ENCODE data around the gene CCDC126.

Gene CCDC126

GRCh38 chr7:23607130-23607529, 9.9 kb downstream of the CCDC126 start:
- DNase-seq: peak in 1 of 2 experiments; percentile 34
- TF ChIP-seq GATA1 (IDR thresholded peaks at IDR 0.05; ENCODE audit: low read depth, low read length) (no peak), POLR2A (IDR thresholded peaks at IDR 0.05; ENCODE audit: low read length) (no peak)

- TF ChIP-seq GATA1 (IDR thresholded peaks at IDR 0.05; ENCODE audit: low read depth, low read length) (no peak), POLR2A (IDR thresholded peaks at IDR 0.05; ENCODE audit: low read length) (no peak)
- no peak for DNase-seq
These were observed 10.7 kb downstream of the CCDC126 start for GRCh38 chr7:23607866-23608265.

- no peak for DNase-seq
- TF ChIP-seq GATA1 (IDR thresholded peaks at IDR 0.05; ENCODE audit: low read depth, low read length) (no peak), POLR2A (IDR thresholded peaks at IDR 0.05; ENCODE audit: low read length) (no peak)
These were observed 18.1 kb downstream of the CCDC126 start for GRCh38 chr7:23615331-23615730.

GRCh38 chr7:23616593-23616992, 19.4 kb downstream of the CCDC126 start:
- no peak for TF ChIP-seq GATA1 (IDR thresholded peaks at IDR 0.05; ENCODE audit: low read depth, low read length)
- TF ChIP-seq POLR2A (IDR thresholded peaks at IDR 0.05; ENCODE audit: low read length): no peak
- no peak for DNase-seq

- DNase-seq: no peak
- TF ChIP-seq GATA1 (IDR thresholded peaks at IDR 0.05; ENCODE audit: low read depth, low read length) (no peak), POLR2A (IDR thresholded peaks at IDR 0.05; ENCODE audit: low read length) (no peak)
These were observed 20.3 kb downstream of the CCDC126 start for GRCh38 chr7:23617482-23617881.

- no peak for TF ChIP-seq GATA1 (IDR thresholded peaks at IDR 0.05; ENCODE audit: low read depth, low read length)
- TF ChIP-seq POLR2A (IDR thresholded peaks at IDR 0.05; ENCODE audit: low read length): no peak
- DNase-seq: no peak
These were observed 21.1 kb downstream of the CCDC126 start for GRCh38 chr7:23618241-23618640.

- no peak for DNase-seq
- TF ChIP-seq GATA1 (IDR thresholded peaks at IDR 0.05; ENCODE audit: low read depth, low read length) (no peak), POLR2A (IDR thresholded peaks at IDR 0.05; ENCODE audit: low read length) (no peak)
These were observed 22.0 kb downstream of the CCDC126 start for GRCh38 chr7:23619141-23619540.

- DNase-seq: no peak
These were observed 25.3 kb downstream of the CCDC126 start for GRCh38 chr7:23622506-23622925.

GRCh38 chr7:23628370-23628769, 31.2 kb downstream of the CCDC126 start:
- no peak for DNase-seq
- TF ChIP-seq POLR2A (IDR thresholded peaks at IDR 0.05; ENCODE audit: low read length): no peak
- TF ChIP-seq GATA1 (IDR thresholded peaks at IDR 0.05; ENCODE audit: low read depth, low read length): no peak

More at GRCh38 chr7:23622506-23622925, 25.3 kb downstream of the CCDC126 start:
- no peak for TF ChIP-seq POLR2A (IDR thresholded peaks at IDR 0.05; ENCODE audit: low read length)
- no peak for TF ChIP-seq GATA1 (IDR thresholded peaks at IDR 0.05; ENCODE audit: low read depth, low read length)

GRCh38 chr7:23633417-23633816, 36.2 kb downstream of the CCDC126 start:
- TF ChIP-seq POLR2A (IDR thresholded peaks at IDR 0.05; ENCODE audit: low read length) (no peak), GATA1 (IDR thresholded peaks at IDR 0.05; ENCODE audit: low read depth, low read length) (no peak)

GRCh38 chr7:23645822-23646221, 48.6 kb downstream of the CCDC126 start:
- TF ChIP-seq POLR2A (IDR thresholded peaks at IDR 0.05; ENCODE audit: low read length): no peak
- no peak for TF ChIP-seq GATA1 (IDR thresholded peaks at IDR 0.05; ENCODE audit: low read depth, low read length)
- DNase-seq: no peak

More at GRCh38 chr7:23633417-23633816, 36.2 kb downstream of the CCDC126 start:
- no peak for DNase-seq

GRCh38 chr7:23653942-23654341, 56.8 kb downstream of the CCDC126 start:
- no peak for DNase-seq
- no peak for TF ChIP-seq POLR2A (IDR thresholded peaks at IDR 0.05; ENCODE audit: low read length)
- no peak for TF ChIP-seq GATA1 (IDR thresholded peaks at IDR 0.05; ENCODE audit: low read depth, low read length)

- DNase-seq: peak; percentile 46 to 64
- TF ChIP-seq POLR2A (IDR thresholded peaks at IDR 0.05; ENCODE audit: low read length): no peak
- TF ChIP-seq GATA1 (IDR thresholded peaks at IDR 0.05; ENCODE audit: low read depth, low read length): no peak
These were observed 57.3 kb downstream of the CCDC126 start for GRCh38 chr7:23654508-23654907.

GRCh38 chr7:23655433-23655832, 58.3 kb downstream of the CCDC126 start:
- no peak for DNase-seq
- no peak for TF ChIP-seq GATA1 (IDR thresholded peaks at IDR 0.05; ENCODE audit: low read depth, low read length)
- TF ChIP-seq POLR2A (IDR thresholded peaks at IDR 0.05; ENCODE audit: low read length): no peak

GRCh38 chr7:23658831-23659427, 61.7 kb downstream of the CCDC126 start:
- no peak for TF ChIP-seq POLR2A (IDR thresholded peaks at IDR 0.05; ENCODE audit: low read length)
- TF ChIP-seq GATA1 (IDR thresholded peaks at IDR 0.05; ENCODE audit: low read depth, low read length): no peak

More at GRCh38 chr7:23658831-23659427, 61.7 kb downstream of the CCDC126 start:
- DNase-seq: no peak

Data from erythroblast (primary cell).